HG02970 (cell line): ENCODE measurements around the gene KIF26A.
"Not testable (repeated sequence)": the region's sequence is repeated elsewhere in the genome, so short reads cannot be mapped to it uniquely, and the experiment has no call there.

Source experiments
- ATAC-seq: cut with Tn5 transposase; IDR thresholded peaks from one replicate; pipeline ENCODE4 v1.9.1; 2021; ENCODE audit warnings: mild to moderate bottlenecking, moderate library complexity, moderate number of reproducible peaks; ENCODE audit not compliant: unreplicated experiment, low FRiP score

The KIF26A gene

GRCh38 chr14:104202259-104203070, 64.1 kb downstream of the KIF26A start:
- ATAC-seq: no peak

GRCh38 chr14:104203071-104203425, 64.7 kb downstream of the KIF26A start:
- no peak for ATAC-seq

- ATAC-seq: no peak
Measured at GRCh38 chr14:104204660-104205149, 66.3 kb downstream of the KIF26A start.

GRCh38 chr14:104205781-104206180, 67.4 kb downstream of the KIF26A start:
- ATAC-seq: no peak

- ATAC-seq: no peak
Measured at GRCh38 chr14:104206281-104206904, 68.0 kb downstream of the KIF26A start.

- ATAC-seq: no peak
Measured at GRCh38 chr14:104207142-104208014, 69.0 kb downstream of the KIF26A start.

GRCh38 chr14:104208015-104208295, 69.6 kb downstream of the KIF26A start:
- not testable (repeated sequence) for ATAC-seq

GRCh38 chr14:104208331-104208730, 69.9 kb downstream of the KIF26A start:
- not testable (repeated sequence) for ATAC-seq

- ATAC-seq: not testable (repeated sequence)
Measured at GRCh38 chr14:104209071-104209470, 70.7 kb downstream of the KIF26A start.

- no peak for ATAC-seq
Measured at GRCh38 chr14:104209985-104210816, 71.8 kb downstream of the KIF26A start.

- ATAC-seq: no peak
Measured at GRCh38 chr14:104210817-104211195, 72.4 kb downstream of the KIF26A start.

GRCh38 chr14:104211215-104211614, 72.8 kb downstream of the KIF26A start:
- ATAC-seq: no peak

- no peak for ATAC-seq
Measured at GRCh38 chr14:104211741-104212140, 73.4 kb downstream of the KIF26A start.

- no peak for ATAC-seq
Measured at GRCh38 chr14:104212206-104213095, 74.1 kb downstream of the KIF26A start.

- no peak for ATAC-seq
Measured at GRCh38 chr14:104213301-104214034, 75.1 kb downstream of the KIF26A start.

GRCh38 chr14:104214431-104215218, 76.2 kb downstream of the KIF26A start:
- no peak for ATAC-seq

- no peak for ATAC-seq
Measured at GRCh38 chr14:104215706-104216334, 77.4 kb downstream of the KIF26A start.
